NCI-H2171 treated with DMSO at 0.1 percent for 48 hours (cell line): ENCODE data around the gene KLHL26.
A peak's percentile ranks its signal among the peaks of the same experiment; 100 is the strongest.

ENCODE experiments used
- DNase-seq: peaks from one replicate; lab custom pipeline; 2025; lab: John Stamatoyannopoulos, UW

Gene KLHL26

DNA sequence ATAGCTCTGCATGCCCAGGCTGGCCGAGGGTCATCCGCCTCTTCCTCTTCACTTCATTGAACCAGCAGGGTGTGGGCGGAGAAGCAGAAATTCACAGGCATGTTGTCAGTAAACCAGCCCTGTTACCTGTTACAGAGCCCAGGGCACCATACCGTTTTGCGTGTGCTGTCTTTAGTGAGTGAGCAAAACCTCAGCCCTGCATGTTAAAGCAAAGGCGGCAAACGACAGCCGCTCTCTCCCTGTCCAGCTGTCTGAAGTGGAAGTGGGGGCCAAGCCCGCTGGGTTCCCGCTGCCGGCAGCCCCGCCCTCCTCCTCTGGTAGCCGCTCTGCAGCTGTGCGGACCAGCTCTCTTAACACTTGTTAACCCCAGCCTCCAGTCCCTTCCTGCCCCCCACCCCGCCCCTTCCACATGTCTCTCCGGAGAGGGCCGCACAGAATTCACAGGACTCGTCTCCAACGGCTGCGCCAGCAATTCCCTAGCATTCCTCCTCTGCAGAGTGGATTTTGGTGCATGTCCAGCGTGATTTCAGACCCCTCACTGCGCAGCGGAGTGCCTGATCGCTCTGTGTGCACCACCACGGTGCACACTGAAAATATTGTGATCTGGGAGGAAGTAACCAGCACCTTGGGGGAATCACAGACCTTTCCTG is 12.7 kb downstream of the KLHL26 start:
- no peak for DNase-seq

- DNase-seq: no peak
Measured at GRCh38 chr19:18650021-18650390, 13.2 kb downstream of the KLHL26 start.

- DNase-seq: no peak
Measured at GRCh38 chr19:18650468-18651041, 13.7 kb downstream of the KLHL26 start.

DNA sequence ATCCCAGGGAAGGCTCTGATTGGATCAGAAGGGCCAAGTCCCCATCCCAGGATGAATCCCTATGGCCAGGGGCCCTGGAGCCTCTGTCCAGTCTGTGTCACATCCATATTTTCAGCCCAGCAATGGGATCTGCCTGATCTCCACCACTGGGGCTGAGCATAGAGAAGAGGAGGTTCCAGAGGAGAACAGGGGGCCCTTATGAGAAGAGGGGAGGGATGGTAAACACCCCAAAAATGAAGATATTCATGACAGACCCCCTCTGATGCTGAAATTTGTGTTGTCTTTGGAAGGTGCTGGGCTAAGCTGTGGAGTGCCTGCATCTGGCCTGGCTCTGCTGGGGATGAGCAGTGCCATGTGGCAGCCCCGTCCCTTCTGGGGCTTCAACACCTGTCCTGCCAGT is 14.5 kb downstream of the KLHL26 start:
- no peak for DNase-seq

DNA sequence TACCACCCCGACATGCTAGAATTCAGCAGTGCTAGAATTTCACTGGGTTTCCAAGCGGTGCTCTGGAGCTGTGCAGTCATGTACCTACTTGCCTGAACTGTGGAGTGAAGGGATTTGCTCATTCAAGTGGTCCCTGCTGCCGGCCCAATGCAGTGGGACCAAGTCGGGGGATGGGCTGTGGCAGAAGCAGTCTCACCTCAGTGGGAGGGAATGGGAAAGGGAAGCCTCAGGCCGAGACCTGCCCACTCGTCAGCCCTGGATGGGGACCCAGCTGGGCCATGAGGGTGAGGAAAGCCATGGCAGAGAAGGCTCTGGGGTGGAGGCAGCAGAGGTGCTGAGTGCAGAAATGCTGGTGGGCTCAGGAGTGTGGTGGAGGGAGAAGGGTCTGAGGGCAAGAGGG is 14.9 kb downstream of the KLHL26 start:
- peak; percentile 91 for DNase-seq

GRCh38 chr19:18653853-18654252 is 17.0 kb downstream of the KLHL26 start:
- DNase-seq: no peak

DNA sequence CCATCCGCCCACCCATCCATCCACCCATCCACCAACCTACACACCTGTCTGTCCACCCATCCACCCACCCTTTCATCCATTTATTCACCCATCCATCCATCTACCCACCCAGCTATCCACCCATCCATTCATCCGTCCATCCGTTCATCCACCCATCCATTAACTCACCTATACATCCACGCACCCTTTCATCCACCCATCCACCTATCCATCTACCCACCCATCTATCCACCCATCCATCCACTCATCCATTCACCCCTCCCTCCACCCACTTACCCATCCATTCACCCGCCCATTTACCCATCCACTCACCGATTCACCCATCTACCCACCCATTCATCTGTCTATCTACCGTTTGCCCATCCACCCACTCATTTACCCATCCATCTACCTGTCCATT is 17.6 kb downstream of the KLHL26 start:
- DNase-seq: no peak

GRCh38 chr19:18655173-18655844 is 18.5 kb downstream of the KLHL26 start:
- DNase-seq: no peak

DNA sequence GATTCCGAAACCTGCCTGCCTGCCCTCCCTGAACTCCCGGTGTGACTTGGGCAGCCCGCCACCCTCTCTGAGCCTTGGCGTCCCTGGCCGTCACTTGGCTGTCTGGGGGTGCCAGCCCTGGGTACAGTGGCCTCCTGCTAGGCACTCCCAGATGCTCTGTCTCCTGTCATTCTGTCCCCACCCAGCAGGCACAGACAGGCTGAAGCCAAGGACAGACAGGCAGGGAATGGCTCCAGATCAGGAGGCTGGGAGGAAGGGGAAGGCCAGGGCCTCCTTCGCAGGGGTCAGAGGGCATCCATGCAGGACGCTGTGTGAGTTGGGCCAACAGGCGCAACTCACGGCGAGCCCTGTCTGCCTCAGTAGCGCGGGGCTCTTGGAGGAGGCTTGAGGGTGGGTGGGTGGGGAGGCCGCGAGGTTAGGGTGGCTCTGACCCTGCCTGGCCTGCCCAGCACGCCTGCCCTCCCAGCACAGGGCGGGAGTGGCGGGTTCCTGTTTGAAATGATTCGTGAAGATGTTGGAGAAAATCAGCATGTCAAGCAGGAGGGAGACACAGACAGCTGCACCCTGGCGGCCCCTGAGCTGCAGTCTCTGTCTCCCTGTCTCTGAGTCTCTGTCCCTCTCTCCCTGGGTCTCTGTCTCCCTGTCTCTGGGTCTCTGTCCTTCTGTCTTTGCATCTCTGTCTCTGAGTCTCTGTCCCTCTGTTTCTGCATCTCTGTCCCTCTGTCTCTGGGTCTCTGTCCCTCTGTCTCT is 19.7 kb downstream of the KLHL26 start:
- DNase-seq: no peak

- no peak for DNase-seq
Measured at GRCh38 chr19:18657590-18658365, 20.9 kb downstream of the KLHL26 start.

- DNase-seq: no peak
Measured at GRCh38 chr19:18658366-18658855, 21.6 kb downstream of the KLHL26 start.

DNA sequence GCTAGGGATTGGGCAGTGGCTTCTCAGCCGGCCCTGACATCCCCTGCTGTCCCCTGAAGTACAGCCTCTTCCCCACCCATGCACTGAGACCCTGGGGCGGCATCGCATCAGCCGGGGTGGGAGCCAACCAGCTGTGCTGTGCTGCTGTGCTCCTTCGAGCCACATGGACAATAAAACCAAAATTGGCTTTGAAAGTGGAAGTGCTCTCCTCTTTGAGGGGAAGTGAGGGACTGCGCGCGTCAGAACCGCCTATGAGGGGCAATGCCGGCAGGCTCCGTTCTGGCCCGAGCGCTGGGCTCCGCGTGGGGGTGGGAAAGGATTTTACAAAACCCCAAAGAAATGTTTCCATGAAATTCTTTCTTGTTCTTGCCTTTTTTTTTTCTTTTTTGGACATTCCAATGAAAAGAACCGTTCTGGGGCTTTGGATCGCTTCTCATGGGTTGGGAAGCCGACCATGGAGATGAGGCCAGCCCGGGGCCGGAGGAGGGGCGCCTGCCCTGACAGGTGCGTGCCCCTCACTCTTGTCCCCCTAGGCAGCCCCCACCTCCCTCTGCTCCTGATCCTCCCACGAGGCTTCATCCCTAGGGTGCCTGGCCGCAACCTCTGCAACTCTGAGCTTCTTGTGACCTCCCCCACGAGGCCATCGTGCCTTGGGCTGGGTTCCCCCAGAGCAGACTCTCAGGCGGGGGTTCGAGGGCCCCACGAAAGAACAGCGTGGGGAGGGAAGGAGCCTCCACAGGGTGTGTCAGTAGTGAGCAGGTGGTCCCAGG is 22.6 kb downstream of the KLHL26 start:
- no peak for DNase-seq

DNA sequence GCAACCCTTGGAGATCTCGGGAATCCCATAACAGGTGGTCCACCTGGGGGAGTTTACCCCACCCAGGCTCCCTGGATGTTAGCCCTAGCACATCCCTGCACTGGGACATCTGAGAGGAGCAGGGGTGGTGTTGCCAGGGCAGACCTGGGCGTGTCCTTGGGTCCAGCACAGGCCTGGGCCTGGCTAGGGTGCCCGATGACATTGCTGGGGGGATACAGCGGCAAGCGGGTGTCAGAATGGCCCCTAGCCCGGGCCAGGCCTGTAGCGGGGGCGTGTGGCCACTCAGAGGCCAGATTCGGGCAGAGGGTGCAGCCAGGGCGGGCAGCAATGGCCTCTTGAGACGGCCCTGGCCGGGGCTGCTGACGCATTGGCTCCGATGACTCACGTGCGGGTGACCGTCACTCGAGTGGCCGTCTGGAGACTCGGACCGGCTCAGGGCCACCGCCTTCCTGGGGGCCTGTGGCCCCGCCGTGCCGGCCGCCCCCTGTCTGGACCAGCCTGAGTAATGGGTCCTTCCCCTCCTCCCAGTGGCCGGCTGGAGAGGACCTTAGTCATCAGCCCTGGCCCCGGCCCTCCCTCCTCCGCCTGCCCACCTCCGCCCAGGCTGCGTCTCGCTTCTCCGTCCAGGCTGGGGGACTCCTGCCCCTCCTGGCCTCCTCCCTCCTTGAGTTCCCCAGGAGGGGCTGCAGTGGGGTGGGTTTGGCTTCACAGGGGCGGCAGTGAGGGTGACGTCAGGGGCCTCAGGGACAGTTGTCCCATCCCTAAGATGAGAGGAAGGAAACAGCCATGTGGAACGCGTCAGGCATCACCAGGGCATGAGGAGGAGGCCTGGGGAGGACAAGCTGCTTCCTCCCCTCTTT is 23.5 kb downstream of the KLHL26 start:
- DNase-seq: no peak

DNA sequence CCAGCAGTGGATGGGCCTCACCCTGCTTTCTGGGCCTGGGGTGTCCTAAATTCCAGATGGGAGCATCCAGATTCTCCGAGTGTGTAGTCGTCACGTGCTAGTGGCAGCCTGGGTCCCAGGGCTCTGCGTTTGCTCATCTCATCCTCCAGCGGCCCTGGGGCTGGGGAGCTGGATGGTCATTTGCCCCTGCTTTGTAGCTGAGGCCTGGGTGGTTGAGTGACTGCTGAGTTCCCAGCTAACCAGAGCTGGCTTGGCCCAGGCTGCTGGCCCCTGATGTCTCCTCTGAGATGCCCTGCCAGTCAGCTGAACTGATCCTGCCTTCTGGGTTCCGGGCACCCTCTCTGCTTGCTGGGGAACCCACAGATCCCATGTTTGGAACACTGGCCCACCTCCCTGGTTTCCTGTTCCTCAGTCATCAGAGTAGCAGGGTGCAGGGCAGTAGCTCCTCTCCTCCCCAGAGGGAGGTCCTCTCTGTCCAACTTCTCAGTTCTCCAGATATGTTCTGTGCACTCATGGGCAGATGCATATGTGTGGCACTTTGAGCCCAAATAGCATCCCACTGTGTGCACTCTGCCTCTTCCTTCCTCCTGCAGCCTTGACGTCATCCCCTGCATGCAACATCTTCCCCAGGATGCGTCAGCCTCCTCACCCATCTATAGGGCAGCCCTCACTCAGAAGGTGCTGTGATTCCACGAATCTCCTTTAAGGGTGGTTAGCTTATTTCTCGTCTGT is 24.3 kb downstream of the KLHL26 start:
- DNase-seq: no peak

DNA sequence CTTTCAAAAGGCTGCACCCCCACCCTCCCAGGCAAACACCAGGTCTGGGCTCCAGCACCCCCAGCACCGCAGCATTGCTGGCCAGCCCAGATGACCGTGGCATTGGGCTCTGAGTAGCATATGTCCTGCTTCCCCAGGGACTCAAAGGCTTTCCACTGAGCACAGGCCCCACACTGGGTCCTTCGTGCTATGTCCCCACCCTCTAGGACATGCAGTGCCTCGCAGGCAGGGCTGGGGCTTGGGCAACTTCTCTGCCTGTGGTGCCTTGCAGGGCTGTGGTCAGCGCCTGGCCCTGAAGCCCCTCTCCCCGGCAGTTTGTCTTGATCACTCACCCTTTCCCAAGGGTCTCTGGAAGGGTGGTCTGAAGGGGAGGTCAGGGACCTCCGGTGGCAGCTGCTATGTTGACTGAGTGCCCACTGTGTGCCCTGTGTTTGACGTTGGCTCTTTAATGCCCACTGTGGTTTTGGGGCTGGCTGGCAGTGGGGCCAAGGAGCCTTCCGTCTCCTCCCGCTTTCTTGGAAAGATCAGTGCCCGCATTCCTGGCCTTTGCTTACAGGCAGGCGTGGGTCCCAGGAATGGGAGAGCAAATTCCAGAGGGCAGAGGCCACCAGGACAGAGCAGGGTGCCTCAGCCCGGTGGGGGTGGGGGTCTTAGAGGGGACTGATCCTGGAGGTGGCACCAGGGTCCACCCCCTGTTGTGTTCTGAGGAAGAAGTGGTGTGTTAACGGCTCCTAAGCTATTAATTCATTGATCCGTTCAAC is 26.3 kb downstream of the KLHL26 start:
- no peak for DNase-seq

DNA sequence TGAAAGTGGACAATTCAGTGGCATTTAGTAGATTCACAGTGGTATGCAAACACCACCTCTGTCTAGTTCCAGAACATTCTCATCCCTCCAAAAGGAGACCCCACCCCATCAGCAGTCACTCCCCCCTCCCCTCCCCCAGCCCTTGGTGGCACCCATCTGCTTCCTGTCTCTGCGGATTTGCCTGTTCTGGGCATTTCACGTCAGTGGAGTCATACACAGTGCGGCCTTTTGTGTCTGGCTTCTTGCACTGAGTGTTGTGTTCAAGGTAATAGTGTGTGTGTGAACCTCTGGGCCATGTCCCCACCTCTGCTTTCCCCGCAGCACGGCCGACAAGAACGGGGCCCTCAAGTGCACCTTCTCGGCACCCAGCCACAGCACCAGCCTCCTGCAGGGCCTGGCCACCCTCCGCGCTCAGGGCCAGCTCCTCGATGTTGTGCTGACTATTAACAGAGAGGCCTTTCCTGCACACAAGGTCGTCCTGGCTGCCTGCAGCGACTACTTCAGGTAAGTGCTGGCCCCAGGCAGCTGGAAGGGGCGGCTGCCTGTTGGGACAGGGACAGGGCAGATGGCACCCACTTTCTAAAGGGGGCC is 27.2 kb downstream of the KLHL26 start:
- DNase-seq: peak; percentile 66

DNA sequence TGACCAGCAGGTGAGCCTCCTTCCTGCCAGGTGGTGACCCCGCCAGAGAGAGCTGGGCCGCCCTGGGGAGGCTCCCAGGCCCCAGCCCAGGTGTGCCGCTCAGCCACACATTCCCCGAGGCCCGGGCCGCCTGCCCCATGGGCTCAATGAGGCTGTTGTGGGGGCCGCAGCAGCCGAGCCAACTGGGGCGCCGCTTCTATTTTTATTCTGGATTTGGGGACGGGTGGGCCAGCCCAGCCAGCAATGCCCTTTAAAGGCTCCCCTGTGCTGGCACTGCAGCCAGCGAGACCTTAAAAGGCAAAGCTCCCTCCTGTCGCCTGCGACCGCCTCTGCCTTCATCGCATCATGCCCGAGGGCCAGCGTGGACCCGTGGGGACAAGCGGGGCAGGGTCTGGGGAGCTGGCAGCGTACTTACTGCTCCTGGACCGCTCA is 29.0 kb downstream of the KLHL26 start:
- DNase-seq: no peak

DNA sequence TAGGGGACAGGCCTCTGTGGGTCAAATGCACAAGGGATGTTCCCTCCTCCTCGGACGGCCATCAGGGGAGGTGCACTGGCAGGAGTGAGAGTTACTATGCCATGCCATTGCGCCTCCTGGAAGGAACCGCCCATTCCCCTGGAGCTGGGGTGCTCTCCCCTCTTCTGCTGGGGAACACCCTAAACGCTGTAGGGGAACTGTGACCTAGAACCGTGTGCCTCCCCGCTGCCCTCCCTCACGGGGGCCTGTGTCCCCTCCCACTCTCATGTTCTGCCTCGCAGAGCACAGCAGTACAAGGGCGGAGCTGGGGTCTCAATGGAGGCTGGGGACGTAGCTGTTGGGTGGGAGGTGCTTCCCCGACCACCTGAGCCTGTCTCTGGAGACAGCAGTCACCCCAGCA is 29.5 kb downstream of the KLHL26 start:
- no peak for DNase-seq
